H1 (cell line): ENCODE measurements around the gene POU4F1. TPM values are rescaled to one million over a fixed set of nuclear protein-coding genes. Genes with fewer than 3 reads are reported as not detected.

Source experiments
- CTCF ChIA-PET: fragments of 300-600 bp; sonication (Branson Sonifier 250); formaldehyde crosslinking; loops from one replicate; lab custom pipeline; 2021; ENCODE audit not compliant: partially characterized antibody; lab: Charles Lee
- POLR2A ChIA-PET: fragments of 300-600 bp; sonication (Branson Sonifier 250); formaldehyde crosslinking; loops from one replicate; lab custom pipeline; 2021; ENCODE audit warnings: inconsistent platforms; ENCODE audit not compliant: partially characterized antibody; lab: Charles Lee
- DNase-seq, 2 experiments: peaks; one replicate each; pipeline versions ENCODE4 v3.0.0 to v3.0.0-alpha.2; 2010 to 2022; ENCODE audit warnings: low spot score in 2 of 2, low read depth in 1 of 2, mixed read lengths in 1 of 2
- FAIRE-seq: peaks from 2 replicates; lab custom pipeline; 2011; peaks lifted over from hg19 to GRCh38; lab: Jason Lieb, UNC
- H2AFZ ChIP-seq: 2 replicates; pipeline ENCODE4 v1.8.1; 2012; ENCODE audit warnings: low read length, inconsistent platforms
- H2AK5ac ChIP-seq: 2 replicates; pipeline ENCODE4 v1.6.1; 2013; ENCODE audit warnings: low read depth, low read length
- H2BK120ac ChIP-seq: replicated peaks from 2 replicates; pipeline ENCODE3; 2013; ENCODE audit warnings: low read depth, low read length, inconsistent platforms
- H2BK12ac ChIP-seq: 2 replicates; pipeline ENCODE4 v1.6.1; 2013; ENCODE audit warnings: low read depth, low read length
- H2BK15ac ChIP-seq: 2 replicates; pipeline ENCODE4 v1.6.1; 2013; ENCODE audit warnings: low read length
- H2BK20ac ChIP-seq: 2 replicates; pipeline ENCODE4 v1.6.1; 2013; ENCODE audit warnings: low read length
- H2BK5ac ChIP-seq: 2 replicates; pipeline ENCODE4 v1.6.1; 2013; ENCODE audit warnings: low read depth, low read length
- H3K14ac ChIP-seq: 2 replicates; pipeline ENCODE4 v1.6.1; 2013; ENCODE audit warnings: inconsistent platforms; ENCODE audit not compliant: insufficient read length
- H3K18ac ChIP-seq: 2 replicates; pipeline ENCODE4 v1.6.1; 2013; ENCODE audit warnings: low read length; ENCODE audit errors: extremely low read depth
- H3K23ac ChIP-seq: 2 replicates; pipeline ENCODE4 v1.6.1; 2013; ENCODE audit warnings: inconsistent platforms; ENCODE audit not compliant: insufficient read length
- H3K23me2 ChIP-seq: 2 replicates; pipeline ENCODE4 v1.6.1; 2013; ENCODE audit warnings: low read depth, low read length
- H3K27ac ChIP-seq: 2 replicates; pipeline ENCODE4 v1.6.1; 2011; ENCODE audit warnings: low read depth, low read length, inconsistent platforms
- H3K27me3 ChIP-seq, 4 experiments: replicated peaks in 1 of 4; 1 replicate in 1 of 4; 2 replicates in 3 of 4; pipeline versions ENCODE4 v1.6.1 to v1.8.1; 2011 to 2013; ENCODE audit warnings: low read length in 3 of 4, mild to moderate bottlenecking in 3 of 4, inconsistent platforms in 2 of 4, mixed read lengths in 2 of 4, moderate library complexity in 1 of 4; ENCODE audit not compliant: control insufficient read depth in 3 of 4, insufficient read depth in 3 of 4; ENCODE audit errors: extremely low read depth in 1 of 4
- H3K36me3 ChIP-seq, 4 experiments: 2 replicates each; pipeline versions ENCODE4 v1.6.1 to v1.8.1; 2011 to 2013; ENCODE audit warnings: mild to moderate bottlenecking in 4 of 4, low read length in 3 of 4, moderate library complexity in 2 of 4, control low read depth in 1 of 4, inconsistent platforms in 1 of 4; ENCODE audit not compliant: insufficient read depth in 4 of 4, control insufficient read depth in 2 of 4
- H3K4ac ChIP-seq: replicated peaks from 2 replicates; pipeline ENCODE3; 2013; ENCODE audit warnings: low read length, low read depth, mixed read lengths, inconsistent platforms; ENCODE audit not compliant: insufficient read length
- H3K4me1 ChIP-seq, 4 experiments: replicated peaks in 1 of 4; 1 replicate in 1 of 4; 2 replicates in 3 of 4; pipeline versions ENCODE4 v1.6.1 to v1.8.1; 2011 to 2013; ENCODE audit warnings: low read length in 3 of 4, inconsistent platforms in 2 of 4, mixed read lengths in 1 of 4; ENCODE audit not compliant: insufficient read depth in 4 of 4, control insufficient read depth in 3 of 4
- H3K4me2 ChIP-seq, 2 experiments: 2 replicates each; pipeline versions ENCODE4 v1.6.1 to v1.8.1; 2011 to 2013; ENCODE audit warnings: low read depth in 2 of 2, low read length in 2 of 2, control low read depth in 1 of 2, inconsistent platforms in 1 of 2, mild to moderate bottlenecking in 1 of 2; ENCODE audit not compliant: insufficient read depth in 1 of 2
- H3K4me3 ChIP-seq, 4 experiments: fragments of 200-600, 300-600 bp in 1 of 4; sonication (generic), shearing (Covaris generic), sonication (Bioruptor Twin) in 1 of 4; 2 replicates each; pipeline versions ENCODE4 v1.5.1 to v1.8.1; 2011 to 2016; ENCODE audit warnings: low read length in 4 of 4, low read depth in 3 of 4, control low read depth in 2 of 4, inconsistent platforms in 2 of 4, mild to moderate bottlenecking in 2 of 4, mixed read lengths in 1 of 4, moderate library complexity in 1 of 4; ENCODE audit not compliant: insufficient read depth in 2 of 4; ENCODE audit errors: extremely low read depth in 1 of 4
- H3K56ac ChIP-seq: replicated peaks from 2 replicates; pipeline ENCODE3; 2013; ENCODE audit warnings: low read depth, mild to moderate bottlenecking, mixed read lengths, low read length, inconsistent platforms; ENCODE audit not compliant: insufficient read length
- H3K79me1 ChIP-seq: 2 replicates; pipeline ENCODE4 v1.6.1; 2013; ENCODE audit warnings: low read depth, low read length, control low read depth
- H3K79me2 ChIP-seq, 2 experiments: 2 replicates each; pipeline versions ENCODE4 v1.6.1 to v1.8.1; 2012 to 2013; ENCODE audit warnings: low read length in 2 of 2, mild to moderate bottlenecking in 2 of 2, inconsistent platforms in 1 of 2; ENCODE audit not compliant: insufficient read depth in 2 of 2, control insufficient read depth in 1 of 2
- H3K9ac ChIP-seq, 4 experiments: replicated peaks in 1 of 4; 1 replicate in 1 of 4; 2 replicates in 3 of 4; pipeline versions ENCODE4 v1.6.1 to v1.8.1; 2011 to 2013; ENCODE audit warnings: low read depth in 3 of 4, low read length in 3 of 4, control low read depth in 2 of 4, mild to moderate bottlenecking in 2 of 4, moderate library complexity in 2 of 4, inconsistent platforms in 1 of 4; ENCODE audit errors: extremely low read depth in 1 of 4
- H3K9me3 ChIP-seq, 2 experiments: 2 replicates each; pipeline versions ENCODE4 v1.6.1 to v1.8.1; 2012 to 2013; ENCODE audit warnings: mild to moderate bottlenecking in 2 of 2, moderate library complexity in 2 of 2, control low read depth in 1 of 2, inconsistent platforms in 1 of 2, low read depth in 1 of 2, low read length in 1 of 2, mixed read lengths in 1 of 2; ENCODE audit not compliant: insufficient read depth in 2 of 2
- H4K20me1 ChIP-seq, 2 experiments: replicated peaks in 1 of 2; 2 replicates each; pipeline versions ENCODE3 to v1.8.1; 2011 to 2013; ENCODE audit warnings: inconsistent platforms in 2 of 2, low read length in 2 of 2, mild to moderate bottlenecking in 1 of 2; ENCODE audit not compliant: insufficient read depth in 2 of 2, control insufficient read depth in 1 of 2
- H4K5ac ChIP-seq: 2 replicates; pipeline ENCODE4 v1.6.1; 2013; ENCODE audit warnings: low read length, low read depth, mixed read lengths, inconsistent platforms; ENCODE audit not compliant: insufficient read length
- H4K8ac ChIP-seq: 2 replicates; pipeline ENCODE4 v1.8.0; 2013; ENCODE audit warnings: mild to moderate bottlenecking, moderate library complexity, low read length, inconsistent platforms; ENCODE audit not compliant: insufficient read depth; ENCODE audit errors: extremely low read depth
- H4K91ac ChIP-seq: replicated peaks from 2 replicates; pipeline ENCODE3; 2013; ENCODE audit warnings: low read length, mixed read lengths, inconsistent platforms; ENCODE audit not compliant: insufficient read length
- BRCA1 ChIP-seq: IDR thresholded peaks from 2 replicates; pipeline ENCODE4 v1.6.1; 2012; ENCODE audit warnings: low read depth, low read length, improper control_type of control experiment
- CHD2 ChIP-seq: IDR thresholded peaks from 2 replicates; pipeline ENCODE4 v1.6.1; 2012; ENCODE audit warnings: low read length, improper control_type of control experiment
- CTBP2 ChIP-seq: IDR thresholded peaks from 2 replicates; pipeline ENCODE4 v1.7.0; 2011; ENCODE audit warnings: borderline replicate concordance, mild to moderate bottlenecking, moderate library complexity, mixed read lengths, low read length; ENCODE audit not compliant: insufficient read depth, insufficient read length
- E2F6 ChIP-seq: IDR thresholded peaks from 2 replicates; pipeline ENCODE4 v1.6.1; 2012; ENCODE audit warnings: inconsistent platforms
- SIN3A ChIP-seq, 2 experiments: IDR thresholded peaks in 1 of 2; conservative IDR thresholded peaks in 1 of 2; 2 replicates each; pipeline ENCODE4 v1.6.1; 2011 to 2012; ENCODE audit warnings: low read length in 2 of 2, improper control_type of control experiment in 1 of 2, low read depth in 1 of 2, mild to moderate bottlenecking in 1 of 2
- SIRT6 ChIP-seq: IDR thresholded peaks from one replicate; pipeline ENCODE4 v1.7.1; 2012; ENCODE audit warnings: low read length, inconsistent platforms
- SRF ChIP-seq: IDR thresholded peaks from 2 replicates; pipeline ENCODE4 v1.6.1; 2011; ENCODE audit warnings: mild to moderate bottlenecking, low read depth, low read length, moderate library complexity
- TCF12 ChIP-seq: IDR thresholded peaks from 2 replicates; pipeline ENCODE4 v1.6.1; 2011; ENCODE audit warnings: low read depth, mild to moderate bottlenecking, low read length
- TEAD4 ChIP-seq: IDR thresholded peaks from 2 replicates; pipeline ENCODE4 v1.6.1; 2012; ENCODE audit warnings: low read depth, low read length, inconsistent platforms, mixed read lengths
- YY1 ChIP-seq: IDR thresholded peaks from 2 replicates; pipeline ENCODE4 v1.6.1; 2011; ENCODE audit warnings: low read depth, mild to moderate bottlenecking, low read length
- WGBS, 2 experiments: shearing (Covaris generic) in 1 of 2; methylation state at CpG; one replicate each; pipeline versions ENCODE4 v1.1.6 to v1.1.7; 2013 to 2015; ENCODE audit warnings: low lambda C conversion rate in 2 of 2, mixed read lengths in 2 of 2, inconsistent platforms in 1 of 2, low coverage in 1 of 2, missing lambda C conversion rate in 1 of 2; ENCODE audit not compliant: insufficient replicate concordance in 2 of 2, insufficient coverage in 1 of 2, insufficient read length in 1 of 2; ENCODE audit errors: extremely low coverage in 1 of 2, missing lambda C conversion rate in 1 of 2; 5-methylcytosine and 5-hydroxymethylcytosine counted together
- polyA plus RNA-seq, 7 experiments: library from polyadenylated mRNA; depleted of rRNA in 3 of 7; stranded (reverse) in 5 of 7; unstranded in 2 of 7; fragments of >200 nt in 5 of 7; fragments of 200-250 nt in 2 of 7; gene quantifications; 1 replicate in 5 of 7; 2 replicates in 1 of 7; 4 replicates in 1 of 7; pipeline versions ENCODE4 v1.2.1 to v1.2.3, GENCODE V29; 2011 to 2013; ENCODE audit warnings: missing spikeins in 2 of 7, mixed read lengths in 2 of 7
- total RNA-seq: library from RNA; stranded (reverse); fragmentation: NEBNext Ultra II Directional; extraction: Animal tissue kit (Norgen Biotek cat#: 25700); gene quantifications from 2 replicates; pipeline ENCODE4 v1.2.1, GENCODE V29; 2021

POU4F1 gene
- total and polyA plus RNA-seq, 2 of the 8 experiments (the other 6 are each of a cell fraction or from before 2014, with no cell fraction given), result 0.09 to 0.32 TPM

DNA sequence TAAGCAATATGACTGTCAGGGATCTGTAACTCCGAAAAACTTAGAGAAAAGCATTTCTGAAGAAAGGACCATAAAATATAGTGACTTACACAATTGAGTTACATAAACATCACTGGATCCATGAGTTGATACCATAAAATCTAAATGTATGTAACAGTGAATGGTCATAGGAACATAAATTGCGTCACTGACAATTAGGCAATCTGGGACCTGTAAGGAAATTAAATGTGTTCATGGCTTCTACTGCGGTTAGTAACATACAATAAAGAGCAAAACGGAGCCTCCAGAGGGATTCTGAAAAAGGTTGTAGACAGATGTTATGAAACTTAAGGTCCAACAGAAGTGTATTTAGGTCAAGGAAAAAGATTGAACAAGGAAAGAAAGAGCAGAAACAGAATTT is 27.1 kb downstream of the POU4F1 start:
- H3K56ac ChIP-seq, result no peak overlapping the region

More for the DNA sequence above, 27.1 kb downstream of the POU4F1 start:
- FAIRE-seq, result no peak
- no peaks in the 10 kb centered on the region for H3K79me1 ChIP-seq
- H4K5ac ChIP-seq, result no peak overlapping the region
- H3K23me2 ChIP-seq, result no peaks in the 10 kb centered on the region; the same call in 1 of the 2 replicates
- no peak overlapping the region for H2BK20ac ChIP-seq
- no peak overlapping the region for H3K4me3 ChIP-seq
- no peak overlapping the region for H3K27ac ChIP-seq
- H3K9me3 ChIP-seq, result no peaks in the 10 kb centered on the region
- H3K4me1 ChIP-seq, result no peaks in the 10 kb centered on the region
- no peak overlapping the region for H2BK12ac ChIP-seq
- no peak overlapping the region for H2BK5ac ChIP-seq
- H2AFZ ChIP-seq, result no peak overlapping the region
- 88% methylated on average over 4 of the region's 4 CpGs; no CpG with 5 or more reads in 1 of the 2 experiments for WGBS, 2 experiments
- H3K18ac ChIP-seq, result no peak overlapping the region
- no peak overlapping the region for H3K14ac ChIP-seq
- H3K9ac ChIP-seq, result no peak overlapping the region
- DNase-seq, result no peak
- H4K20me1 ChIP-seq, result no peaks in the 10 kb centered on the region
- H3K23ac ChIP-seq, result no peak overlapping the region
- no peak overlapping the region for H4K8ac ChIP-seq
- H3K4ac ChIP-seq, result no peak overlapping the region
- no peak overlapping the region for H2BK15ac ChIP-seq
- H3K27me3 ChIP-seq, result no peaks in the 10 kb centered on the region
- ChIA-PET CTCF (interaction anchor here (0.9 kb wide), 1 partner anchor 89 kb away, joined by 3 read pairs; no protein-coding TSS in a partner anchor), POLR2A (no interaction called here)
- no peaks in the 10 kb centered on the region for H3K79me2 ChIP-seq
- H4K91ac ChIP-seq, result no peak overlapping the region
- no peak overlapping the region for H3K4me2 ChIP-seq
- no peak overlapping the region for H2BK120ac ChIP-seq
- H2AK5ac ChIP-seq, result no peak overlapping the region
- TF ChIP-seq TEAD4 (no peak), SIRT6 (no peak), BRCA1 (no peak), CTBP2 (no peak), SIN3A (conservative IDR thresholded peaks at IDR 0.05 in 1 of 2, IDR thresholded peaks at IDR 0.05 in 1 of 2; ENCODE audit: low read depth in 1 of 2, low read length in 2 of 2) (no peak), CHD2 (no peak), SRF (no peak), YY1 (no peak), E2F6 (no peak), TCF12 (no peak)
- no peaks in the 10 kb centered on the region for H3K36me3 ChIP-seq
